ENCODE measurements around the gene CACNG5. TPM values are rescaled to one million over a fixed set of nuclear protein-coding genes. Genes with fewer than 3 reads are reported as not detected.

The CACNG5 gene

DNA sequence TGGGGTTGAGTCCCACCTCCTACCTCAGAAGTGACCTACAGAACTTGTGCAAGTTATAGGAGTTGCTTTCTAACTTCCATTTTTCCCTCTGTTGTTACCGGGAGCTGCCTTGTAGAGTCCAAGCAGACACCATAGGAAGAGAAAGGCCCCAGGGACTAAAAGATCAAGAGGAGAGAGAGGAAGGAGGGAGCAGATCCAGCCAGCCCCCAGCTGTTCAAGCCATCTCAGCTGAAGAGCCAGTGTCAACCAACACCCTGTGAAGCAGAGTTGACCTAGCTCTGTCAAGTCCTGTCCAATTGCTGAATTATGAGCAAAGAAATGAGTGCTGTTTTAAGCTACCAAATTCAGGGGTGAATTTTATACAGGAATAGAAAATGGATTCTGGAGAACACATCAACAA lies 94.7 kb downstream of the CACNG5 start:
- Histone ChIP-seq H3K4me3 (replicated peaks; ENCODE audit: insufficient read depth, low read length) (no peak overlapping the region), H3K27ac (replicated peaks) (no peak overlapping the region), H3K27me3 (ENCODE audit: insufficient read depth, poor library complexity, severe bottlenecking) (peaks cover 3% of the 10 kb centered on the region)
- TF ChIP-seq GABPA (IDR thresholded peaks at IDR 0.05; ENCODE audit: low read depth) = no peak
- DNase-seq (ENCODE audit: low read depth in 1 of 2, low spot score in 1 of 2) = no peak

DNA sequence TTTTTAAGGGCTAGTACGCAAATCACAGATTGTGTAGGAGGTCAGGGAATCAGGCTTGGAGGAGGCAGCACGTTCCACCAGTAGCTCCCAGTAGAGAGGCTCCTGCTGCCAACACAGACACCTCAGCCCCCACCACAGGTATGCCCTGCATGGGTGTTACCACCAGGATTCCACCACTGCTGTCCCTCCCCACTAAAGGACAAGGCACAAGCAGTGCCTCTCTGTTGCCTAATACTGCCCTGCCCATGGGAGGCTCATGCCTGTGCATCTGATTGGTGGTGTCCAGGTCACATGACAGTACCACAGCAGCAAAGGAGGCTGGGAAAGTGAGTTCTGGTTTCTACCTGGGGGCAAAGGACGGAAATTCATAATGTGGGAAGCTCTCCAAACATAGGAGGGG lies 96.0 kb downstream of the CACNG5 start:
- TF ChIP-seq GABPA (IDR thresholded peaks at IDR 0.05; ENCODE audit: low read depth) (no peak), POLR2AphosphoS5 (IDR thresholded peaks at IDR 0.05; ENCODE audit: low read depth) (no peak), SPI1 (IDR thresholded peaks at IDR 0.05; ENCODE audit: borderline replicate concordance, low read depth) (no peak)
- TF ChIP-seq, protein P1, sequence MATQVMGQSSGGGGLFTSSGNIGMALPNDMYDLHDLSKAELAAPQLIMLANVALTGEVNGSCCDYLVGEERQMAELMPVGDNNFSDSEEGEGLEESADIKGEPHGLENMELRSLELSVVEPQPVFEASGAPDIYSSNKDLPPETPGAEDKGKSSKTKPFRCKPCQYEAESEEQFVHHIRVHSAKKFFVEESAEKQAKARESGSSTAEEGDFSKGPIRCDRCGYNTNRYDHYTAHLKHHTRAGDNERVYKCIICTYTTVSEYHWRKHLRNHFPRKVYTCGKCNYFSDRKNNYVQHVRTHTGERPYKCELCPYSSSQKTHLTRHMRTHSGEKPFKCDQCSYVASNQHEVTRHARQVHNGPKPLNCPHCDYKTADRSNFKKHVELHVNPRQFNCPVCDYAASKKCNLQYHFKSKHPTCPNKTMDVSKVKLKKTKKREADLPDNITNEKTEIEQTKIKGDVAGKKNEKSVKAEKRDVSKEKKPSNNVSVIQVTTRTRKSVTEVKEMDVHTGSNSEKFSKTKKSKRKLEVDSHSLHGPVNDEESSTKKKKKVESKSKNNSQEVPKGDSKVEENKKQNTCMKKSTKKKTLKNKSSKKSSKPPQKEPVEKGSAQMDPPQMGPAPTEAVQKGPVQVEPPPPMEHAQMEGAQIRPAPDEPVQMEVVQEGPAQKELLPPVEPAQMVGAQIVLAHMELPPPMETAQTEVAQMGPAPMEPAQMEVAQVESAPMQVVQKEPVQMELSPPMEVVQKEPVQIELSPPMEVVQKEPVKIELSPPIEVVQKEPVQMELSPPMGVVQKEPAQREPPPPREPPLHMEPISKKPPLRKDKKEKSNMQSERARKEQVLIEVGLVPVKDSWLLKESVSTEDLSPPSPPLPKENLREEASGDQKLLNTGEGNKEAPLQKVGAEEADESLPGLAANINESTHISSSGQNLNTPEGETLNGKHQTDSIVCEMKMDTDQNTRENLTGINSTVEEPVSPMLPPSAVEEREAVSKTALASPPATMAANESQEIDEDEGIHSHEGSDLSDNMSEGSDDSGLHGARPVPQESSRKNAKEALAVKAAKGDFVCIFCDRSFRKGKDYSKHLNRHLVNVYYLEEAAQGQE (IDR thresholded peaks at IDR 0.05; ENCODE audit: insufficient replicate concordance, low read depth) = no peak
- TF ChIP-seq, protein P2, sequence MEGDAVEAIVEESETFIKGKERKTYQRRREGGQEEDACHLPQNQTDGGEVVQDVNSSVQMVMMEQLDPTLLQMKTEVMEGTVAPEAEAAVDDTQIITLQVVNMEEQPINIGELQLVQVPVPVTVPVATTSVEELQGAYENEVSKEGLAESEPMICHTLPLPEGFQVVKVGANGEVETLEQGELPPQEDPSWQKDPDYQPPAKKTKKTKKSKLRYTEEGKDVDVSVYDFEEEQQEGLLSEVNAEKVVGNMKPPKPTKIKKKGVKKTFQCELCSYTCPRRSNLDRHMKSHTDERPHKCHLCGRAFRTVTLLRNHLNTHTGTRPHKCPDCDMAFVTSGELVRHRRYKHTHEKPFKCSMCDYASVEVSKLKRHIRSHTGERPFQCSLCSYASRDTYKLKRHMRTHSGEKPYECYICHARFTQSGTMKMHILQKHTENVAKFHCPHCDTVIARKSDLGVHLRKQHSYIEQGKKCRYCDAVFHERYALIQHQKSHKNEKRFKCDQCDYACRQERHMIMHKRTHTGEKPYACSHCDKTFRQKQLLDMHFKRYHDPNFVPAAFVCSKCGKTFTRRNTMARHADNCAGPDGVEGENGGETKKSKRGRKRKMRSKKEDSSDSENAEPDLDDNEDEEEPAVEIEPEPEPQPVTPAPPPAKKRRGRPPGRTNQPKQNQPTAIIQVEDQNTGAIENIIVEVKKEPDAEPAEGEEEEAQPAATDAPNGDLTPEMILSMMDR (IDR thresholded peaks at IDR 0.05; ENCODE audit: insufficient read depth, low read length) = no peak
- H3K4me3 ChIP-seq (replicated peaks; ENCODE audit: insufficient read depth, low read length) = no peak overlapping the region
- peaks cover 3% of the 10 kb centered on the region for H3K27me3 ChIP-seq (ENCODE audit: insufficient read depth, poor library complexity, severe bottlenecking)
- no peak overlapping the region for H3K27ac ChIP-seq (replicated peaks)
- DNase-seq (ENCODE audit: low read depth in 1 of 2, low spot score in 1 of 2) = no peak

DNA sequence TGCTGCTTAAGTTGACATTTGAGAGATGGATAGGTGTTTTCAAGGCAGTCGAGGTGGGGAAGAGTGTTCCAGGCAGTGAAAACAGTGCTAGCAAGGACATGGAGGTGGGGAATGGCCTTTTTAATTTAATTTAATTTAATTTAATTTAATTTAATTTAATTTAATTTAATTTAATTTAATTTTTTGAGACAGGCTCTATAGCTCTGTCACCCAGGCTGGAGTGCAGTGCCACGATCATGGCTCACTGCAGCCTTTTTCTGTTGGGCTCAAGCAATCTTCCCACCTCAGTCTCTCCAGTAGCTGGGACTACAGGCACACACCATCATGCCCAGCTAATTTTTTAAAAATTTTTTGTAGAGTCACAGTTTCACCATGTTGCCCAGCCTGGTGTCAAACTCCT lies 97.4 kb downstream of the CACNG5 start:
- H3K27ac ChIP-seq (replicated peaks) = no peak overlapping the region
- DNase-seq (ENCODE audit: low read depth in 1 of 2, low spot score in 1 of 2) = no peak
- H3K27me3 ChIP-seq (ENCODE audit: insufficient read depth, poor library complexity, severe bottlenecking) = peaks cover 3% of the 10 kb centered on the region
- no peak overlapping the region for H3K4me3 ChIP-seq (replicated peaks; ENCODE audit: insufficient read depth, low read length)
- TF ChIP-seq, protein P2 (IDR thresholded peaks at IDR 0.05; ENCODE audit: insufficient read depth, low read length) = no peak
- TF ChIP-seq SPI1 (IDR thresholded peaks at IDR 0.05; ENCODE audit: borderline replicate concordance, low read depth) (no peak), GABPA (IDR thresholded peaks at IDR 0.05; ENCODE audit: low read depth) (no peak), POLR2AphosphoS5 (IDR thresholded peaks at IDR 0.05; ENCODE audit: low read depth) (no peak)
- TF ChIP-seq, protein P1 (IDR thresholded peaks at IDR 0.05; ENCODE audit: insufficient replicate concordance, low read depth) = no peak

DNA sequence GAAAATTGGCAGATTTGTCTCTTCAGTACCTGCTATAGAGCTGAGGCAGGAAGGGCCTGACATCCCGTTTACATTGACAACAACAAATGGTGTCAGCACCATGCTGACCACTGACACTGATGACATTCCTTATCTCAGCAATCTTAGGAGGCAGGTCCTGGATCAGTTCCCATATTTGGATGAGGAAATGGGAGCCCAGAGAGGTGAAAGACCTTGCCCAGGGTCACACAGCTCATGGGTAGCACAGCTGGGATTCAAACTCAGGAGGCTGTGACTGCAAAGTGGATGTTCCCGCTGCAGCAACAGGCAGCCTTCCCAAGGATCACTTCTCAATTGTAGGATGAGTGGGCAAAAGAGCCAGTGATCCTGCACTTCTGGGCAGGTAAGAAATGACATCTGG lies 99.1 kb downstream of the CACNG5 start:
- H3K27ac ChIP-seq (replicated peaks) = no peak overlapping the region
- no peak overlapping the region for H3K4me3 ChIP-seq (replicated peaks; ENCODE audit: insufficient read depth, low read length)
- no peak for DNase-seq (ENCODE audit: low read depth in 1 of 2, low spot score in 1 of 2)
- TF ChIP-seq, protein P1 (IDR thresholded peaks at IDR 0.05; ENCODE audit: insufficient replicate concordance, low read depth) = no peak
- TF ChIP-seq POLR2AphosphoS5 (IDR thresholded peaks at IDR 0.05; ENCODE audit: low read depth) = no peak
- H3K27me3 ChIP-seq (ENCODE audit: insufficient read depth, poor library complexity, severe bottlenecking) = peaks cover 3% of the 10 kb centered on the region

Small RNAs within 50 kb of the gene (microRNA-seq; reads per million reads assigned to microRNA genes)
- gene MIR634 = not detected
